HepG2 (cell line): ENCODE results near the gene PIK3C2B. TPM values are rescaled to one million over a fixed set of nuclear protein-coding genes. Genes with fewer than 3 reads are reported as not detected.

ENCODE experiments used
- CENPX ChIP-seq: sonication (generic); formaldehyde crosslinking; IDR thresholded peaks from 2 replicates; pipeline ENCODE4 v1.9.0; 2021; ENCODE audit warnings: mild to moderate bottlenecking, missing genetic modification reagents, moderate library complexity
- CHD4 ChIP-seq: fragments of 200-600 bp; sonication (generic); IDR thresholded peaks from 2 replicates; pipeline ENCODE4 v1.7.0; 2017; ENCODE audit warnings: mild to moderate bottlenecking, low read length, borderline replicate concordance
- EEA1 ChIP-seq: sonication (generic); formaldehyde crosslinking; IDR thresholded peaks from 2 replicates; pipeline ENCODE4 v1.5.1; 2020; ENCODE audit warnings: mild to moderate bottlenecking, missing genetic modification reagents, borderline replicate concordance
- MAZ ChIP-seq, 2 experiments: sonication (generic) in 1 of 2; formaldehyde crosslinking in 1 of 2; IDR thresholded peaks; 2 replicates each; pipeline versions ENCODE4 v1.5.0 to v1.6.1; 2012 to 2020; ENCODE audit warnings: low read depth in 2 of 2, mild to moderate bottlenecking in 2 of 2, borderline replicate concordance in 1 of 2, improper control_type of control experiment in 1 of 2, low read length in 1 of 2, missing genetic modification reagents in 1 of 2, moderate library complexity in 1 of 2
- MTF2 ChIP-seq: sonication (generic); formaldehyde crosslinking; IDR thresholded peaks from 2 replicates; pipeline ENCODE4 v1.5.0; 2020; ENCODE audit warnings: missing genetic modification reagents, borderline replicate concordance
- NR2F2 ChIP-seq: IDR thresholded peaks from 2 replicates; pipeline ENCODE4 v1.6.1; 2012; ENCODE audit warnings: low read depth, inconsistent platforms, borderline replicate concordance
- PRPF4 ChIP-seq: fragments of 200-400 bp; formaldehyde crosslinking; IDR thresholded peaks from 2 replicates; pipeline ENCODE4 v1.6.1; 2016; ENCODE audit warnings: low read length, low read depth; ENCODE audit not compliant: poor library complexity, severe bottlenecking
- RFX5 ChIP-seq: IDR thresholded peaks from 2 replicates; pipeline ENCODE4 v1.6.1; 2011; ENCODE audit warnings: low read depth, low read length, improper control_type of control experiment
- SCMH1 ChIP-seq: sonication (generic); formaldehyde crosslinking; IDR thresholded peaks from 2 replicates; pipeline ENCODE4 v1.9.0; 2021; ENCODE audit warnings: missing genetic modification reagents, mild to moderate bottlenecking, borderline replicate concordance
- SRSF9 ChIP-seq: fragments of 200-400 bp; formaldehyde crosslinking; IDR thresholded peaks from 2 replicates; pipeline ENCODE4 v1.6.1; 2018; ENCODE audit warnings: borderline replicate concordance, mild to moderate bottlenecking, low read depth, low read length; ENCODE audit not compliant: insufficient read depth, poor library complexity, severe bottlenecking
- TEAD3 ChIP-seq: optimal IDR thresholded peaks from 2 replicates; pipeline ENCODE3; 2016; ENCODE audit warnings: borderline replicate concordance
- YEATS4 ChIP-seq: sonication (generic); formaldehyde crosslinking; IDR thresholded peaks from 2 replicates; pipeline ENCODE4 v1.4.0; 2020; ENCODE audit warnings: missing genetic modification reagents, borderline replicate concordance
- ZBTB42 ChIP-seq: sonication (generic); formaldehyde crosslinking; IDR thresholded peaks from 2 replicates; pipeline ENCODE4 v1.5.0; 2020; ENCODE audit warnings: mild to moderate bottlenecking, missing genetic modification reagents
- ZEB1 ChIP-seq: IDR thresholded peaks from 2 replicates; pipeline ENCODE4 v1.6.1; 2012; ENCODE audit warnings: mild to moderate bottlenecking, low read depth, inconsistent platforms; ENCODE audit not compliant: insufficient replicate concordance
- ZFP36L1 ChIP-seq: sonication (generic); formaldehyde crosslinking; IDR thresholded peaks from 2 replicates; pipeline ENCODE4 v1.8.0; 2022; ENCODE audit warnings: mild to moderate bottlenecking, missing genetic modification reagents, moderate library complexity
- ZFP62 ChIP-seq: sonication (generic); formaldehyde crosslinking; IDR thresholded peaks from 2 replicates; pipeline ENCODE4 v1.4.0; 2020; ENCODE audit warnings: missing genetic modification reagents
- ZNF235 ChIP-seq: sonication (generic); formaldehyde crosslinking; IDR thresholded peaks from 2 replicates; pipeline ENCODE4 v1.8.1; 2023; ENCODE audit warnings: mild to moderate bottlenecking, missing genetic modification reagents, borderline replicate concordance
- ZNF383 ChIP-seq: sonication (generic); formaldehyde crosslinking; IDR thresholded peaks from 2 replicates; pipeline ENCODE4 v1.4.0; 2020; ENCODE audit warnings: missing genetic modification reagents, mild to moderate bottlenecking, borderline replicate concordance
- ZNF431 ChIP-seq: sonication (generic); formaldehyde crosslinking; IDR thresholded peaks from 2 replicates; pipeline ENCODE4 v1.9.0; 2022; ENCODE audit warnings: missing genetic modification reagents, low read depth, mild to moderate bottlenecking, borderline replicate concordance
- ZNF432 ChIP-seq: sonication (generic); formaldehyde crosslinking; IDR thresholded peaks from 2 replicates; pipeline ENCODE4 v1.5.0; 2020; ENCODE audit warnings: missing genetic modification reagents, mild to moderate bottlenecking, borderline replicate concordance
- ZNF577 ChIP-seq: sonication (generic); formaldehyde crosslinking; IDR thresholded peaks from 2 replicates; pipeline ENCODE4 v1.4.0; 2020; ENCODE audit warnings: mild to moderate bottlenecking, low read depth, missing genetic modification reagents, borderline replicate concordance
- ZNF639 ChIP-seq: conservative IDR thresholded peaks from 2 replicates; pipeline ENCODE4 v1.6.1; 2018; ENCODE audit warnings: missing genetic modification reagents
- ZNF720 ChIP-seq: sonication (generic); formaldehyde crosslinking; IDR thresholded peaks from 2 replicates; pipeline ENCODE4 v1.4.0; 2020; ENCODE audit warnings: missing genetic modification reagents
- ZNF772 ChIP-seq: sonication (generic); formaldehyde crosslinking; IDR thresholded peaks from 2 replicates; pipeline ENCODE4 v1.5.0; 2020; ENCODE audit warnings: mild to moderate bottlenecking, missing genetic modification reagents
- ZNF775 ChIP-seq: sonication (generic); formaldehyde crosslinking; IDR thresholded peaks from 2 replicates; pipeline ENCODE4 v1.4.0; 2020; ENCODE audit warnings: missing genetic modification reagents, mild to moderate bottlenecking, moderate library complexity, borderline replicate concordance
- ZNF781 ChIP-seq: sonication (generic); formaldehyde crosslinking; IDR thresholded peaks from 2 replicates; pipeline ENCODE4 v1.5.1; 2020; ENCODE audit warnings: borderline replicate concordance, mild to moderate bottlenecking, missing genetic modification reagents; ENCODE audit errors: not compliant biosample characterization
- ZNF800 ChIP-seq: sonication (generic); formaldehyde crosslinking; IDR thresholded peaks from 2 replicates; pipeline ENCODE4 v1.4.0; 2020; ENCODE audit warnings: missing genetic modification reagents
- polyA plus RNA-seq, 8 experiments: library from polyadenylated mRNA; depleted of rRNA in 3 of 8; stranded (reverse) in 7 of 8; unstranded in 1 of 8; fragments of >200 nt; fragmentation: Illumina TruSeq in 4 of 8; extraction: Trizol in 4 of 8; gene quantifications; 2 replicates each; pipeline versions ENCODE4 v1.2.1 to v1.2.3, GENCODE V29; 2011 to 2016; ENCODE audit warnings: low read depth in 4 of 8, missing spikeins in 1 of 8, mixed read lengths in 1 of 8; ENCODE audit not compliant: insufficient read depth in 1 of 8
- total RNA-seq, 5 experiments: library from RNA; depleted of rRNA; stranded (reverse); fragments of >200 nt; fragmentation: Illumina TruSeq; extraction: Trizol; gene quantifications; 2 replicates each; pipeline ENCODE4 v1.2.3, GENCODE V29; 2016; ENCODE audit warnings: low read depth in 1 of 5

Gene PIK3C2B
- total and polyA plus RNA-seq, 2 of the 13 experiments (the other 11 are each of a cell fraction or from before 2014, with no cell fraction given), result 3.4 to 4.5 TPM

GRCh38 chr1:204506201-204506968 lies 11.8 kb upstream of the PIK3C2B start (continued):
- TF ChIP-seq ZNF775 (CRISPR knock-in tag) (no peak), ZNF800 (CRISPR knock-in tag) (peak; percentile 26; the same call in 1 of the 2 replicates), NR2F2 (no peak), ZNF383 (CRISPR knock-in tag) (no peak), ZNF781 (CRISPR knock-in tag) (no peak), ZEB1 (no peak), RFX5 (no peak), ZFP62 (CRISPR knock-in tag) (0 out of 2 replicates have a peak, but pooled peaks have one; percentile 49), ZNF772 (0 out of 2 replicates have a peak, but pooled peaks have one; percentile 36), ZNF577 (CRISPR knock-in tag) (no peak), ZNF235 (CRISPR knock-in tag) (no peak), MTF2 (CRISPR knock-in tag) (no peak), YEATS4 (CRISPR knock-in tag) (no peak; the same call in 1 of the 2 replicates), SRSF9 (no peak), CHD4 (peak; percentile 92; the same call in 1 of the 2 replicates), MAZ (IDR thresholded peaks at IDR 0.05; ENCODE audit: borderline replicate concordance, low read depth, low read length) (no peak), MAZ (CRISPR knock-in tag; IDR thresholded peaks at IDR 0.05; ENCODE audit: low read depth) (no peak), SCMH1 (CRISPR knock-in tag) (no peak), ZNF720 (CRISPR knock-in tag) (no peak), ZFP36L1 (CRISPR knock-in tag) (no peak), PRPF4 (no peak), ZNF431 (CRISPR knock-in tag) (no peak), ZNF639 (CRISPR knock-in tag) (no peak), ZBTB42 (CRISPR knock-in tag) (no peak), TEAD3 (CRISPR knock-in tag) (no peak), ZNF432 (CRISPR knock-in tag) (no peak), CENPX (no peak), EEA1 (CRISPR knock-in tag) (no peak)
